ENCODE measurements around the gene DISC1.

- TF ChIP-seq, protein P1, sequence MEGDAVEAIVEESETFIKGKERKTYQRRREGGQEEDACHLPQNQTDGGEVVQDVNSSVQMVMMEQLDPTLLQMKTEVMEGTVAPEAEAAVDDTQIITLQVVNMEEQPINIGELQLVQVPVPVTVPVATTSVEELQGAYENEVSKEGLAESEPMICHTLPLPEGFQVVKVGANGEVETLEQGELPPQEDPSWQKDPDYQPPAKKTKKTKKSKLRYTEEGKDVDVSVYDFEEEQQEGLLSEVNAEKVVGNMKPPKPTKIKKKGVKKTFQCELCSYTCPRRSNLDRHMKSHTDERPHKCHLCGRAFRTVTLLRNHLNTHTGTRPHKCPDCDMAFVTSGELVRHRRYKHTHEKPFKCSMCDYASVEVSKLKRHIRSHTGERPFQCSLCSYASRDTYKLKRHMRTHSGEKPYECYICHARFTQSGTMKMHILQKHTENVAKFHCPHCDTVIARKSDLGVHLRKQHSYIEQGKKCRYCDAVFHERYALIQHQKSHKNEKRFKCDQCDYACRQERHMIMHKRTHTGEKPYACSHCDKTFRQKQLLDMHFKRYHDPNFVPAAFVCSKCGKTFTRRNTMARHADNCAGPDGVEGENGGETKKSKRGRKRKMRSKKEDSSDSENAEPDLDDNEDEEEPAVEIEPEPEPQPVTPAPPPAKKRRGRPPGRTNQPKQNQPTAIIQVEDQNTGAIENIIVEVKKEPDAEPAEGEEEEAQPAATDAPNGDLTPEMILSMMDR (IDR thresholded peaks at IDR 0.05; ENCODE audit: insufficient read depth, low read length, poor library complexity, severe bottlenecking) = no peak
- no peak for TF ChIP-seq EZH2phosphoT487 (conservative IDR thresholded peaks at IDR 0.05; ENCODE audit: low read length)
These were observed 97.5 kb downstream of the DISC1 start for GRCh38 chr1:231724041-231724440.
